ENCODE data around the gene BRMS1L. TPM values are rescaled to one million over a fixed set of nuclear protein-coding genes. Genes with fewer than 3 reads are reported as not detected.

BRMS1L gene
- total and polyA plus RNA-seq, 3 donors from 2014 or later, result 7.6 to 11.8 (median 8.4) TPM

- no peak overlapping the region for H3K4me3 ChIP-seq
- H3K27me3 ChIP-seq, result no peaks in the 10 kb centered on the region
- no peaks in the 10 kb centered on the region for H3K36me3 ChIP-seq (ENCODE audit: low read depth, missing control alignments)
- TF ChIP-seq CTCF (IDR thresholded peaks at IDR 0.05) (no peak), POLR2A (IDR thresholded peaks at IDR 0.05) (no peak)
- 95 to 98% methylated on average over 8 of the region's 8 CpGs for WGBS, 2 donors
- no peaks in the 10 kb centered on the region for H3K4me1 ChIP-seq
- H3K27ac ChIP-seq, result no peak overlapping the region
- H3K9me3 ChIP-seq, result no peaks in the 10 kb centered on the region
- DNase-seq, result no peak
- intact Hi-C loops (cut with DNase I; ENCODE audit: low total_unique reads), result no loop called here
Observed at GRCh38 chr14:35844494-35844893, 18.4 kb downstream of the BRMS1L start.

DNA sequence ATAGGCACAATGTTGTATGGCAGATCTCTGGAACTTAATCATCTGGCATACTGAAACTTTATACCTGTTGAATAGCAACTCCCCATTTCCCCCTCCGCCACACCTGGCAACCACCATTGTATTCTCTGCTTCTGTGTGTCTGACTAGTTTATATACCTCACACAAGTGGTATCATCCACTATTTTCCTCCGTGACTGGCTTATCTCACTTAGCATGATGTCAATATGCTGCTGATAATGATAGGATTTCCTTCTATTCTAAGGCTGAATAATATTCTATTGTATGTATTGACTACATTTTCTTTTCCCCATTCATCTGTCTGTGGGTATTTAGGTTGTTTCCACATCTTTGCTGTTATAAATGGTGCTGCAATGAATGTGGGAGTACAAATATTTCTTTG lies 21.5 kb downstream of the BRMS1L start:
- no peaks in the 10 kb centered on the region for H3K4me1 ChIP-seq
- no peaks in the 10 kb centered on the region for H3K27me3 ChIP-seq
- no peak overlapping the region for H3K4me3 ChIP-seq
- DNase-seq, result no peak
- H3K36me3 ChIP-seq (ENCODE audit: low read depth, missing control alignments), result no peaks in the 10 kb centered on the region
- H3K27ac ChIP-seq, result no peak overlapping the region
- no peak for TF ChIP-seq CTCF (IDR thresholded peaks at IDR 0.05)
- no peaks in the 10 kb centered on the region for H3K9me3 ChIP-seq
- 85 to 88% methylated on average over 2 of the region's 2 CpGs for WGBS, 2 donors
- intact Hi-C loops (cut with DNase I; ENCODE audit: low total_unique reads), result no loop called here

DNA sequence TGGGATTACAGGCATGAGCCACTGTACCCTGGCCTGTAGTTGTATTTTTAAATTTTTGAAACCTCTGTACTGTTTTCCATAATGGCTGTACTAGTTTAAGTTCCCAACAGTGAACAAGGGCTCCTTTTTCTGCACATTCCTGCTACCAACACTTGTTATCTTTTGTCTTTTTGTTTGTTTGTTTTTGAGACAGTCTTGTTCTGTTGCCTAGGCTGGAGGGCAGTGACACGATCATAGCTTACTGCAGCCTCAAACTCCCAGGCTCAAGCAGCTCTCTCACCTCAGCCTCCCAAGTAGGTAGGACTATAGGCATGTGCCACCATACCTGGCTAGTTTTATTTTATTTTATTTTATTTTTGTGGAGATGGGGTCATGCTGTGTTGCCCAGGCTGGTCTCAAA lies 23.0 kb downstream of the BRMS1L start:
- Histone ChIP-seq H3K4me3 (no peak overlapping the region), H3K4me1 (no peaks in the 10 kb centered on the region), H3K9me3 (no peaks in the 10 kb centered on the region), H3K27ac (no peak overlapping the region), H3K36me3 (ENCODE audit: low read depth, missing control alignments) (no peaks in the 10 kb centered on the region), H3K27me3 (no peaks in the 10 kb centered on the region)
- TF ChIP-seq POLR2A (IDR thresholded peaks at IDR 0.05) (no peak), CTCF (IDR thresholded peaks at IDR 0.05) (no peak)
- intact Hi-C loops (cut with DNase I; ENCODE audit: low total_unique reads), result no loop called here
- no peak for DNase-seq
- 57 to 80% methylated on average over 1 of the region's 1 CpG for WGBS, 2 donors

DNA sequence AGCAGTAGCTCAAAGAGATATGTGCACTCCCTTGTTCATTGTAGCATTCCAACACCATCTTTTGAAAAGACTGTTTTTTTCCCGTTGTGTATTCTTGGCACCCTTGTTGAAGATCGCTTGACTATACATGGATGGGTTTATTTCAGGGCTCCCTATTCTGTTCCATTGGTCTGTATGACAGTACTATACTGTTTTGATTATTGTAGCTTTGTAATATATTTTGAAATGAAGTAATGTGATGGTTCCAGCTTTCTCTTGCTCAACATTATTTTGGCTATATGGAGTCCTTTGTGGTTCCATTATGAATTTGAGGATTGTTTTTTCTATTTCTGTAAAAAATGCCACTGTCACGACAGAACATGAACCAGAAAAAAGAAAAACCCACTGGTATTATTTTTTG lies 25.7 kb downstream of the BRMS1L start:
- TF ChIP-seq CTCF (IDR thresholded peaks at IDR 0.05) (no peak), POLR2A (IDR thresholded peaks at IDR 0.05) (no peak)
- no peaks in the 10 kb centered on the region for H3K27me3 ChIP-seq
- H3K27ac ChIP-seq, result no peak overlapping the region
- no peak for DNase-seq
- WGBS, 2 donors, result 95 to 97% methylated on average over 3 of the region's 3 CpGs
- no peaks in the 10 kb centered on the region for H3K4me1 ChIP-seq
- H3K9me3 ChIP-seq, result no peaks in the 10 kb centered on the region
- no peak overlapping the region for H3K4me3 ChIP-seq
- no peaks in the 10 kb centered on the region for H3K36me3 ChIP-seq (ENCODE audit: low read depth, missing control alignments)
- intact Hi-C loops (cut with DNase I; ENCODE audit: low total_unique reads), result no loop called here

DNA sequence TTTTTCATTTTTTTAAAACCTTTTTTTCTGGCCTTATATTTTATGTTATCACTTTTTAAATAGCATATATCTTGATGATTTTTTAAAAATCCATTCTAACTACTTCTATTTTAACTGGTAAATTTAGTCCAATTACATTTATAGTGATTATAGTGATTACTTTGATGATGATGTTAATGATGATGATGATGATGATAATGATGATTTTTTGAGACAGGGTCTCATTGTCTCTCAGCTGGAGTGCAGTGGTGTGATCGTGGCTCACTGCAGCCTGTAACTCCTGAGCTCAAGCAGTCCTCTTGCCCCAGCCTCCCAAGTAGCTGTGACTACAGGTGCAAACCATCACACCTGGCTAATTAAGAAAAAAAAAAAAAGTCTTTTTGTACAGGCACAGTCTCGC lies 27.1 kb downstream of the BRMS1L start:
- H3K36me3 ChIP-seq (ENCODE audit: low read depth, missing control alignments), result no peaks in the 10 kb centered on the region
- H3K27me3 ChIP-seq, result no peaks in the 10 kb centered on the region

More for the DNA sequence above, 27.1 kb downstream of the BRMS1L start:
- no peaks in the 10 kb centered on the region for H3K4me1 ChIP-seq
- intact Hi-C loops (cut with DNase I; ENCODE audit: low total_unique reads), result no loop called here
- no peak overlapping the region for H3K27ac ChIP-seq
- H3K9me3 ChIP-seq, result no peaks in the 10 kb centered on the region
- whole genome bisulfite sequencing, 2 donors, result 94 to 96% methylated on average over 2 of the region's 2 CpGs
- no peak for DNase-seq
- TF ChIP-seq POLR2A (IDR thresholded peaks at IDR 0.05) (no peak), CTCF (IDR thresholded peaks at IDR 0.05) (no peak)
- no peak overlapping the region for H3K4me3 ChIP-seq

Measured in testis (tissue), 3 donors.